IPS DF 6.9 (cell line): ENCODE data around the gene AGTPBP1.
"Not testable (repeated sequence)": the region's sequence is repeated elsewhere in the genome, so short reads cannot be mapped to it uniquely, and the experiment has no call there.

ENCODE experiments used
- DNase-seq: peaks from one replicate; pipeline ENCODE4 v3.0.0-alpha.2; 2013; ENCODE audit warnings: low read depth, low spot score
- H3K27ac ChIP-seq: one replicate; pipeline ENCODE4 v1.5.1; 2013; ENCODE audit warnings: low read length, control low read depth
- H3K27me3 ChIP-seq: 2 replicates; pipeline ENCODE4 v1.6.1; 2013; ENCODE audit warnings: mild to moderate bottlenecking, low read length; ENCODE audit not compliant: control insufficient read depth, insufficient read depth
- H3K36me3 ChIP-seq: 2 replicates; pipeline ENCODE4 v1.6.1; 2013; ENCODE audit warnings: low read length; ENCODE audit not compliant: control insufficient read depth, insufficient read depth
- H3K4me1 ChIP-seq: 2 replicates; pipeline ENCODE4 v1.6.1; 2013; ENCODE audit warnings: low read length; ENCODE audit not compliant: control insufficient read depth, insufficient read depth
- H3K4me3 ChIP-seq: 2 replicates; pipeline ENCODE4 v1.5.1; 2013; ENCODE audit warnings: mild to moderate bottlenecking, low read length
- H3K9me3 ChIP-seq: 2 replicates; pipeline ENCODE4 v1.6.1; 2013; ENCODE audit warnings: low read length, inconsistent platforms; ENCODE audit not compliant: control insufficient read depth, insufficient read depth
- WGBS: extraction: QIAGEN DNeasy Blood & Tissue Kit; methylation state at CpG from one replicate; pipeline ENCODE4 v1.1.7; 2013; ENCODE audit warnings: mixed read lengths, missing lambda C conversion rate; ENCODE audit not compliant: insufficient read length, insufficient coverage; 5-methylcytosine and 5-hydroxymethylcytosine counted together

Gene AGTPBP1

DNA sequence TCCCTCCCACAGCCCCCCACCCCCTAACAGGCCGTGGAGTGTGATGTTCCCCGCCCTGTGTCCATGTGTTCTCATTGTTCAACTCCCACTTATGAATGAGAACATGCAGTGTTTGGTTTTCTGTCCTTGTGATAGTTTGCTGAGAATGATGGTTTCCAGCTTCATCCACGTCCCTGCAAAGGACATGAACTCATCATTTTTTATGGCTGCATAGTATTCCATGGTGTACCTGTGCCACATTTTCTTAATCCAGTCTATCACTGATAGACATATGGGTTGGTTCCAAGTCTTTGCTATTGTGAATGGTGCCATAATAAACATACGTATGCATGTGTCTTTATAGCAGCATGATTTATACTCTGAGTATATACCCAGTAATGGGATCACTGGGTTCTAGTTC lies 23.9 kb downstream of the AGTPBP1 start:
- not testable (repeated sequence) for H3K9me3 ChIP-seq, H3K4me1 ChIP-seq, H3K27me3 ChIP-seq, H3K36me3 ChIP-seq, DNase-seq, H3K27ac ChIP-seq, H3K4me3 ChIP-seq
- no CpG with 5 or more reads among the region's 4 CpGs for WGBS

DNA sequence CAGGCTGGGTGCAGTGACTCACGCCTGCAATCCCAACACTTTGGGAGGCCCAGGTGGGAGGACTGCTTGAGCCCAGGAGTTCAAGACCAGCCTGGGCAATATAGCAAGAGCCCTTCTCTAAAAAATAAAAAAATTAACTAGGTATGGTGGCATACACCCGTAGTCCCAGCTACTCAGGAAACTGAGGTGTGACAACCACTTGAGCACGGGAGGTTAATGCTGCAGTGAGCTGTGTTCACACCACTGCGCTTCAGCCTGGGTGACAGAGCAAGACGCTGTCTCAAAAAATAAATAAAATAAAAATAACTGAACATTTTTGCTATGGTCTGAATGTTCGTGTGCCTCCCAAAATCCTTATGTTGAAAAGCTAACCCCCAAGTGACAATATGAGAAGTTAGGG lies 24.5 kb downstream of the AGTPBP1 start:
- DNase-seq = no peak
- H3K4me3 ChIP-seq = no peak overlapping the region
- H3K4me1 ChIP-seq = no peaks in the 10 kb centered on the region
- no peaks in the 10 kb centered on the region for H3K36me3 ChIP-seq
- H3K27ac ChIP-seq = no peak overlapping the region
- no peaks in the 10 kb centered on the region for H3K9me3 ChIP-seq
- no peaks in the 10 kb centered on the region for H3K27me3 ChIP-seq
- WGBS = no CpG with 5 or more reads among the region's 6 CpGs

DNA sequence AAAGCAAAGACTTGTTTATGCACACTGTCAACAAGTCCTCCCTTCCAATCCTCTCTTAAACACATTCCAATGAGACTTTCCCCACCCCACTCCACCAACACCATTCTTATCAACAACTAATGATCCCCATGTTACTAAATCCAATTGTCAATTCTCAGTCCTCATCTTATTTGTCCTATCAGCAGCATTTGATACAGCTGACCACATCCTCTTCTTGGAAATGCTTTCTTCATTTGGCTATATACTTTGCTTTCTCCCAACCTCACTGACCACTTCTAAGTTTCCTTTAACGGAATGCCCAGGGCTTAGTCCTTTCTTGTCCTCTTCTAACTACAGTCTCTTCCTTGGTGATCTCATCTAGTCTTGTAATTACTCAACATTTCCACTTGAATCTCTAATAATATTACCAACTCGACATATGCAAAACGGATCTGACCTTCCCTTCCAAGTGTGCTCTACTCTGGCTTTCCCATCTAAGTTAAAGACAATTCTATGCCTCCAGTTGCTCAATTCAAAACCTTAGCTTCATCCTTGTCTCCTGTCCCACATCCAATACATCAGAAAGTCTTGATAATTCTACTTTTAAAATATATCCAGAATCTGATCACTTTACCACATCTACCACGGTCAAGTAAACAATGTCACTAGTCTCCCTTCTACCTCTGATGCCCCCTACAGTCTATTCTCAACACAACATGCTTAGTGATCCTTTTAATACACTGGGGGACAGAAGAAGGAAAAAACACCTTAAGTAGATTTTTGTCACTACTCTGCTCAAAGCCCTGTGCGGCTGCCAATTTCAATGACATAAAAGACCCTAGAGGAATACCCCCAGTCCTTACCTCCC lies 25.5 kb downstream of the AGTPBP1 start:
- Histone ChIP-seq H3K27me3 (no peaks in the 10 kb centered on the region), H3K4me1 (no peaks in the 10 kb centered on the region), H3K36me3 (no peaks in the 10 kb centered on the region), H3K9me3 (no peaks in the 10 kb centered on the region), H3K27ac (no peak overlapping the region), H3K4me3 (no peak overlapping the region)
- no peak for DNase-seq
- no CpG with 5 or more reads among the region's 5 CpGs for WGBS

DNA sequence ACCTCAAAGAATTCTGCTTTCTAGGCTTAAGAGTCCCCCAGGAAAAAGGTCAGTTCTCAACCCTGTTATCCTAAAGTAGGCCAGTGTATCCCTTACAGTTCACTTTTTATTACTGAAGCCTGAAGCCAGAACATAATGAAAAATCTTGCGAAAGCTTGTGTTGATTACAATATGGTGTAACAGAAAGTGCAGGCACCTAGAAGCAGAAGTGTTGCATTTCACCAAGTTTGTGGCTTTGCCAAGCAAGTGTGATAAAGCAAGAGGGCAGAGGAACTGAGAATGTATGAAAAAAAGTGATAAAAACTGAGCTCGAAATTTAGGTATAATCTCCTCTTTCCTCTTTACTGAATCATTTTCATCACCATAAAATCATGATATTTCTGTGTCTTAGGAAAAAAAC lies 26.2 kb downstream of the AGTPBP1 start:
- no peak overlapping the region for H3K27ac ChIP-seq
- no peaks in the 10 kb centered on the region for H3K9me3 ChIP-seq
- H3K27me3 ChIP-seq = no peaks in the 10 kb centered on the region
- no peaks in the 10 kb centered on the region for H3K36me3 ChIP-seq
- H3K4me3 ChIP-seq = no peak overlapping the region
- DNase-seq = no peak
- WGBS = no CpG with 5 or more reads among the region's 2 CpGs
- no peaks in the 10 kb centered on the region for H3K4me1 ChIP-seq

DNA sequence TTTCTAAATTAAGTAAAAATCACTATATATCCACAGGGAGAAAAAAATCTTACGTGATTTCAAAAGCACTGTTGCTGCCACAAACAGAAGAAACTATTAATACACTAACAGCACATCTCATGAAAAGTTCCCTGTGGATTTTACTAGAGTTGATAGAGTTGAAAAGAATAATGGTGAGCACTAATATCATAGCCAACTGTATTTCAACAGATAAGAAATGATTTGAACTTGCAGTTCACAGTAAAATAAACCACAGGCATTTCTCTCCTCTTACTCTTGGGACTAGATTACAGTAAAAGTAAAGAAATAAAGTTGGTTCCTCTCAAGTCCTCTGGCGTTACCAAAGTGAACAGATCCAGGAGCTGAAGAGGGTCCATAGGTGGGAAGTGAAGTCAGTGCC lies 27.9 kb downstream of the AGTPBP1 start:
- no peak overlapping the region for H3K27ac ChIP-seq
- no CpG with 5 or more reads among the region's 2 CpGs for WGBS
- H3K9me3 ChIP-seq = no peaks in the 10 kb centered on the region
- no peaks in the 10 kb centered on the region for H3K36me3 ChIP-seq
- no peaks in the 10 kb centered on the region for H3K27me3 ChIP-seq
- no peak for DNase-seq
- H3K4me3 ChIP-seq = no peak overlapping the region
- H3K4me1 ChIP-seq = no peaks in the 10 kb centered on the region

DNA sequence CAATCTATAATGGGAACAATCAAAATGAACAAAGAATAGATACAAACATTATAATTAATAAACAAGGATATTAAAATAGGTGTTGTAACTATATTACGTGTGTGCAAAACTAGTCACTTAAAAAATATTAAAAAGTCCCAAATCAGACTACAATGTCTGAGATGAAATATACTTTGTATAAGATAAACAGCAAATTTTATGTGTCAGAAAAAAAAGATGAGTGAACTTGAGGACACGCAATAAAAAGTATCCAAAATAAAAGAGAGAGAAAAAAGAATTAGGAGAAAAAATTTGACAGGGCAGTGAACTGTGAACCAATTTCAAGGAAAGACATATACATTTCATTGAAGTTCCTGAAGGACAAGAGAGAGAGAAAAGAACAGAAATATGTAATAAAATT lies 37.0 kb downstream of the AGTPBP1 start:
- no peaks in the 10 kb centered on the region for H3K4me1 ChIP-seq
- no peak overlapping the region for H3K4me3 ChIP-seq
- WGBS = no CpG with 5 or more reads among the region's 2 CpGs
- no peaks in the 10 kb centered on the region for H3K36me3 ChIP-seq
- no peaks in the 10 kb centered on the region for H3K9me3 ChIP-seq
- DNase-seq = no peak
- no peak overlapping the region for H3K27ac ChIP-seq
- H3K27me3 ChIP-seq = no peaks in the 10 kb centered on the region

DNA sequence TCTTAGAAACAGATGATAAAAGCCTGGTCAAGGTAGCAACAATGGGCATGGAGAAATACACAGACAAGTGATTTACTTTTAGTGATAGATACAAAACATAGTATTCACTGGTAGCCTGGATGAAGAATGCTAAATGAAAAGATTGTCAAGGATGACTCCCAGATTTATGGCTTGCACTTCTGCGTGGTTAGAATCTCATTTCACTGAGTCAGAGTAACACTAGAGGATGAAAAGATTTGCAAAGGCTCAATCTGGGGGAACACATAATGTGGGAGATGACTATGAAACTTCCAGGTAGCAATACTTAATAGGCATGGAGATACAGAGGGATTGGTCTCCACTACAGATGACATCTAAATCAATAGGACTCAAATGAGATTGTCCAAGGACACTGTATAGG lies 38.4 kb downstream of the AGTPBP1 start:
- no CpG with 5 or more reads among the region's 1 CpG for WGBS
- no peak overlapping the region for H3K27ac ChIP-seq
- no peaks in the 10 kb centered on the region for H3K27me3 ChIP-seq
- no peaks in the 10 kb centered on the region for H3K36me3 ChIP-seq
- no peaks in the 10 kb centered on the region for H3K9me3 ChIP-seq
- no peak for DNase-seq
- no peaks in the 10 kb centered on the region for H3K4me1 ChIP-seq
- no peak overlapping the region for H3K4me3 ChIP-seq

DNA sequence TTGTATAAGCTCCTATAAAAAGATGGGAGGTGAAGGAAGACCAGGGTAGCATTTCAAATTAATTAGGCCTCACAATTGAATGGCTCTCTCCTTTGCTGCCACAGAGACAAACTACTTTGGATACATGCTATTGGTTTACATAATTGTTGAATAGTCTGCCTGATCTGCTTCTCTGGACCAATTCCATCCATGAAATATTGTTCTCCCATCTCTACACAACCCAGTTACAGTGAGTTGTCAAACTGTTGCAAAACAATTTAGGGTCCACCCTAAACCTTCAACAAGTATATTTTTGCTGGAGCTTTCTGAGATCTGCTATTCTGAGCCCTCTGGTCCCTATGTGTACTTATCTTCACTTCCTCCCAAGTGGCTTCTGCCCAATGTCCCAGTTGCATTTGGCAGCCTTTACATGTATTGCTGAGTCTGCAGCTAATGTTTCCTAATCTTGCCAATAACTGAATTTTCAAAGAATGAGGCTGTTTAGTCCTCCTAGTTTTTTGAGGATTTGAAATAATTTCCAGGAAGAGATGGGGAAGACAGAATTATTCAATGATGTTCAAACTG lies 38.9 kb downstream of the AGTPBP1 start:
- H3K4me1 ChIP-seq = no peaks in the 10 kb centered on the region
- H3K9me3 ChIP-seq = no peaks in the 10 kb centered on the region
- no peak for DNase-seq
- H3K27ac ChIP-seq = no peak overlapping the region
- no peaks in the 10 kb centered on the region for H3K27me3 ChIP-seq
- H3K4me3 ChIP-seq = no peak overlapping the region
- no peaks in the 10 kb centered on the region for H3K36me3 ChIP-seq

DNA sequence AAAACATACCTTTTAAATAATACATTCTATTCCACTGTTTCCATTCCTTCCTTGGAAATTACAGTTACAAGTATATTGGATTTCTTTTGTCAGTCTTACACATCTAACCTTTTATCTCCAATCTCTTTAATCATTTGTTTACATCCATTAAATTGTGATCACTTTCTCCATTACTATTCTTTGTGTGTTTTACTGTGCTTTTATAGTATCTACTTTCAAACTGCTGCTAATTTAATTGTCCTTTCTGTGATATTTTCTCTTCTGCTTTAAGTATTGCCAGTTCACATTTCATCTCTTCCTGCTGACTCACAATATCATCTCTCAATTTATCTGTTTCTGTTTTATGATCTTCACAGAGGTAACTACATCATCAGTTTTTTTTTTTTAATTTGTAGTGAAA lies 39.6 kb downstream of the AGTPBP1 start:
- no peak for DNase-seq
- H3K36me3 ChIP-seq = no peaks in the 10 kb centered on the region
- H3K4me1 ChIP-seq = no peaks in the 10 kb centered on the region
- no peaks in the 10 kb centered on the region for H3K27me3 ChIP-seq
- H3K9me3 ChIP-seq = no peaks in the 10 kb centered on the region
- no peak overlapping the region for H3K27ac ChIP-seq
- no peak overlapping the region for H3K4me3 ChIP-seq

DNA sequence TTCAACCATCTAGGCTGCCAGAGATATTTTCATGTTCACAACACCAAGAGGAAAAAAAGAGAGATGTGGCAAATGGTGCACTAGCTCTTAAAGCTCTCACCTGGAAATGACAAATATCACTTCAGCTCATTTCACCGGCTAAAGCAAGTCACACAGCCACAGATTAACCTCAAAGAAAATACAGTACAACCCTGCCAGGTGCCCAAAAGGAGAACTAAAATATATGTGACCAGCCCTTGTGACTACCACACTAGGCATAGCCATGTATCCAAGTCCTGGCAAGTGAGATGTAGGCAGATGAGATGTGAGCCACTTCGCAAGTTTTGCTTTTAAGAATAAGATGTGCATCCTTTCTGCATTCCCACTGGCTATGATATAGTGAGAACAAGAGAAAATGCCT lies 41.4 kb downstream of the AGTPBP1 start:
- Histone ChIP-seq H3K27ac (no peak overlapping the region), H3K4me1 (no peaks in the 10 kb centered on the region), H3K36me3 (no peaks in the 10 kb centered on the region), H3K4me3 (no peak overlapping the region), H3K9me3 (no peaks in the 10 kb centered on the region), H3K27me3 (no peaks in the 10 kb centered on the region)
- no peak for DNase-seq
- no CpG with 5 or more reads among the region's 2 CpGs for WGBS

DNA sequence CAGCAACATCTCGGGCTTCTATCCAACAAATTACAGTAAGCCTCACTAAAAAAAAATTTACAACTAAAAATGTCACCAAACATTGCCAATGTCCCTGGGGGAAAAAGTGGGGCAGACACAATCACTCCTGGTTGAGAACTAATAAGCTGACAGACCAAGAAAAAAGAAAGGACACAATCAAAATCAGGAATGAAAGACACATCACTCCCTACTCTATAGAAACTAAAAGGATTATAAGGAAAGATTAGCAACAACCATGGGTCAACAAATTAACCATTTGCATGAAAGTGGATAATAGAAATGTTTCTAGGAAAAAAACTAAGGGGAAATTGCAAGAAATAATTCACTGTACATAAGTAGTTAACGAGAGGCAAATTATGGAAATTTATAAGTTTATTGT lies 53.4 kb downstream of the AGTPBP1 start:
- no peak for DNase-seq
- no peak overlapping the region for H3K4me3 ChIP-seq
- no peaks in the 10 kb centered on the region for H3K36me3 ChIP-seq
- no peaks in the 10 kb centered on the region for H3K4me1 ChIP-seq
- WGBS = 100% methylated on average over 1 of the region's 2 CpGs
- no peaks in the 10 kb centered on the region for H3K27me3 ChIP-seq
- H3K9me3 ChIP-seq = no peaks in the 10 kb centered on the region; the same call in 1 of the 2 replicates
- no peak overlapping the region for H3K27ac ChIP-seq
